Liver (tissue), 9 donors: Measurements from ENCODE around the gene CRK. TPM values are rescaled to one million over a fixed set of nuclear protein-coding genes. Genes with fewer than 3 reads are reported as not detected.
A peak's percentile ranks its signal among the peaks of the same experiment; 100 is the strongest.
"Not testable (repeated sequence)": the region's sequence is repeated elsewhere in the genome, so short reads cannot be mapped to it uniquely, and the experiment has no call there.

Experiments
- DNase-seq: peaks from one replicate; pipeline ENCODE4 v3.0.0-alpha.2; 2017; ENCODE audit warnings: low spot score
- H3K27ac ChIP-seq, 2 donors: one replicate each; pipeline ENCODE4 v1.7.0; 2013; ENCODE audit warnings: inconsistent platforms in 2 of 2, low read length in 2 of 2, control low read depth in 1 of 2, low read depth in 1 of 2, mild to moderate bottlenecking in 1 of 2
- H3K27me3 ChIP-seq, 4 donors: one replicate each; pipeline versions ENCODE4 v1.6.1 to v1.7.0; 2013; ENCODE audit warnings: low read length in 3 of 4, inconsistent platforms in 1 of 4, mild to moderate bottlenecking in 1 of 4, moderate library complexity in 1 of 4; ENCODE audit not compliant: control insufficient read depth in 4 of 4, insufficient read depth in 4 of 4
- H3K36me3 ChIP-seq, 4 donors: one replicate each; pipeline versions ENCODE4 v1.6.1 to v1.7.0; 2013; ENCODE audit warnings: low read length in 3 of 4, mild to moderate bottlenecking in 3 of 4, low read depth in 1 of 4, moderate library complexity in 1 of 4; ENCODE audit not compliant: control insufficient read depth in 4 of 4, insufficient read depth in 3 of 4
- H3K4me1 ChIP-seq, 4 donors: one replicate each; pipeline versions ENCODE4 v1.6.1 to v1.7.0; 2013; ENCODE audit warnings: low read length in 3 of 4, mild to moderate bottlenecking in 3 of 4, moderate library complexity in 1 of 4; ENCODE audit not compliant: control insufficient read depth in 4 of 4, insufficient read depth in 4 of 4
- H3K4me3 ChIP-seq, 3 donors: one replicate each; pipeline versions ENCODE4 v1.6.1 to v1.7.0; 2013; ENCODE audit warnings: low read length in 3 of 3, control low read depth in 1 of 3, low read depth in 1 of 3, mild to moderate bottlenecking in 1 of 3
- H3K9ac ChIP-seq, 2 donors: one replicate each; pipeline ENCODE4 v1.7.0; 2013; ENCODE audit warnings: low read length in 2 of 2, mild to moderate bottlenecking in 2 of 2, moderate library complexity in 2 of 2, control low read depth in 1 of 2, low read depth in 1 of 2
- H3K9me3 ChIP-seq, 4 donors: one replicate each; pipeline versions ENCODE4 v1.6.1 to v1.7.0; 2013; ENCODE audit warnings: low read length in 3 of 4; ENCODE audit not compliant: control insufficient read depth in 4 of 4
- CTCF ChIP-seq: fragments of 150-350 bp; IDR thresholded peaks from 2 replicates; pipeline ENCODE4 v1.5.1; 2017; ENCODE audit warnings: improper control_type of control experiment, low read depth, low read length; ENCODE audit not compliant: missing input control
- EGR1 ChIP-seq, 2 donors: IDR thresholded peaks; 2 replicates each; pipeline ENCODE4 v1.6.1; 2016 to 2018; ENCODE audit warnings: antibody characterized with exemption in 2 of 2, low read depth in 2 of 2
- FOXA1 ChIP-seq: IDR thresholded peaks from 2 replicates; pipeline ENCODE4 v1.6.1; 2016; ENCODE audit warnings: antibody characterized with exemption
- FOXA2 ChIP-seq: IDR thresholded peaks from 2 replicates; pipeline ENCODE4 v1.6.1; 2016; ENCODE audit warnings: antibody characterized with exemption
- GABPA ChIP-seq, 2 donors: IDR thresholded peaks in 1 of 2; conservative IDR thresholded peaks in 1 of 2; 2 replicates each; pipeline ENCODE4 v1.6.1; 2016; ENCODE audit warnings: antibody characterized with exemption in 2 of 2, mild to moderate bottlenecking in 1 of 2, moderate library complexity in 1 of 2
- HNF4A ChIP-seq, 2 donors: conservative IDR thresholded peaks; 2 replicates each; pipeline ENCODE4 v1.6.1; 2016; ENCODE audit warnings: antibody characterized with exemption in 2 of 2, mild to moderate bottlenecking in 2 of 2
- HNF4G ChIP-seq: IDR thresholded peaks from 2 replicates; pipeline ENCODE4 v1.6.1; 2016; ENCODE audit warnings: antibody characterized with exemption
- JUND ChIP-seq, 2 donors: IDR thresholded peaks; 2 replicates each; pipeline ENCODE4 v1.6.1; 2016; ENCODE audit warnings: antibody characterized with exemption in 2 of 2
- MAX ChIP-seq: IDR thresholded peaks from 2 replicates; pipeline ENCODE4 v1.6.1; 2016; ENCODE audit warnings: antibody characterized with exemption
- NR2F2 ChIP-seq: IDR thresholded peaks from 2 replicates; pipeline ENCODE4 v1.6.1; 2016; ENCODE audit warnings: antibody characterized with exemption
- RAD21 ChIP-seq, 2 donors: IDR thresholded peaks; 2 replicates each; pipeline ENCODE4 v1.6.1; 2016; ENCODE audit warnings: antibody characterized with exemption in 2 of 2, mild to moderate bottlenecking in 2 of 2
- REST ChIP-seq: IDR thresholded peaks from 2 replicates; pipeline ENCODE4 v1.6.1; 2016; ENCODE audit warnings: antibody characterized with exemption, mild to moderate bottlenecking
- RXRA ChIP-seq, 2 donors: IDR thresholded peaks; 2 replicates each; pipeline ENCODE4 v1.6.1; 2017 to 2018; ENCODE audit warnings: antibody characterized with exemption in 2 of 2, mild to moderate bottlenecking in 1 of 2
- SP1 ChIP-seq: IDR thresholded peaks from 2 replicates; pipeline ENCODE4 v1.6.1; 2018; ENCODE audit warnings: antibody characterized with exemption, mild to moderate bottlenecking
- TAF1 ChIP-seq: conservative IDR thresholded peaks from 2 replicates; pipeline ENCODE4 v1.6.1; 2016; ENCODE audit warnings: antibody characterized with exemption, mild to moderate bottlenecking
- YY1 ChIP-seq: IDR thresholded peaks from 2 replicates; pipeline ENCODE4 v1.6.1; 2016; ENCODE audit warnings: antibody characterized with exemption, mild to moderate bottlenecking
- WGBS: extraction: QIAGEN DNeasy Blood & Tissue Kit; methylation state at CpG from one replicate; pipeline ENCODE4 v1.1.7; 2013; 5-methylcytosine and 5-hydroxymethylcytosine counted together
- polyA plus RNA-seq, 2 donors: library from polyadenylated mRNA; stranded (reverse) in 1 of 2; unstranded in 1 of 2; fragments of 200-250 nt in 1 of 2; fragments of >200 nt in 1 of 2; fragmentation: Nextera tagmentation in 1 of 2; extraction: Ambion mirVana in 1 of 2; gene quantifications; one replicate each; pipeline versions ENCODE4 v1.2.1 to v1.2.3, GENCODE V29; 2013 to 2015
- total RNA-seq, 2 donors: library from RNA; depleted of rRNA; stranded (reverse); fragments of >200 nt; gene quantifications; one replicate each; pipeline ENCODE4 v1.2.3, GENCODE V29; 2014
- TF ChIP-seq, protein P1 (sequence below): IDR thresholded peaks from 2 replicates; pipeline ENCODE4 v1.6.1; 2016; ENCODE audit warnings: antibody characterized with exemption
- TF ChIP-seq, protein P2 (sequence below): IDR thresholded peaks from 2 replicates; pipeline ENCODE4 v1.6.1; 2016; ENCODE audit warnings: antibody characterized with exemption
- donor health status: healthy.
- donor health status: healthy.
- donor health status: healthy.
- donor health status: healthy.
- donor health status: healthy.

CRK gene
- total and polyA plus RNA-seq, 4 donors, result 29.5 to 69.9 (median 34.8) TPM

DNA sequence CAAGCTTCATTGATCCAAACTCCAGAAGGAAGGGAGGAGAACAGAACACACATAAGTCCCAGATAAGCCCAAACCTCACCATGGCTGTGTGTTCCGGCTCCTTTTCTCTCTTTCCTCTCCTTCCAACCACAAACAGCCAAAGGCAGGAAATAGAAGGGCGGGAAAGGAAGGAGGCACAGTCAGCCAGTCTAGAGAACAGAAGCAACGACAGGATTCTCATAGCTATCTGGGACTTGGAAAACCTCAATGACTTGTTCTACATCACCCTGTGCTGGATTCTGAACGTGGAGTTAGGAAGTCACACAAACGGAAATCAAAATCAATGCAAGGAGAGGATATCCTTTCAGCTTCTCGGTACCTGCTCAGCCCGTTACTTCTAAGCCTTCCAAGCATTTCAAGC is 9.0 kb downstream of the CRK start:
- 69% methylated on average over 7 of the region's 7 CpGs for WGBS
- H3K9me3 ChIP-seq, result no peaks in the 10 kb centered on the region
- H3K27me3 ChIP-seq, result no peaks in the 10 kb centered on the region
- H3K4me1 ChIP-seq, result peaks cover 0 to 5% (median 2%) of the 10 kb centered on the region in 4 donors
- TF ChIP-seq RAD21 (IDR thresholded peaks at IDR 0.05) (no peak), HNF4G (no peak), NR2F2 (peak; percentile 36)
- TF ChIP-seq, protein P1, sequence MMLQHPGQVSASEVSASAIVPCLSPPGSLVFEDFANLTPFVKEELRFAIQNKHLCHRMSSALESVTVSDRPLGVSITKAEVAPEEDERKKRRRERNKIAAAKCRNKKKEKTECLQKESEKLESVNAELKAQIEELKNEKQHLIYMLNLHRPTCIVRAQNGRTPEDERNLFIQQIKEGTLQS, result no peak
- H3K9ac ChIP-seq, result no peak overlapping the region
- peak overlapping the region in 1 of 2 donors; percentile 20 for H3K27ac ChIP-seq
- no peak for DNase-seq
- H3K4me3 ChIP-seq, result no peak overlapping the region
- H3K36me3 ChIP-seq, result peaks cover 0 to 4% (median under 1%) of the 10 kb centered on the region in 4 donors

- DNase-seq, result no peak
- H3K4me1 ChIP-seq, result peaks cover 0 to 5% (median 0%) of the 10 kb centered on the region in 4 donors
- H3K9ac ChIP-seq, result no peak overlapping the region
- no peak overlapping the region for H3K27ac ChIP-seq
- peaks cover 0 to 4% (median under 1%) of the 10 kb centered on the region in 4 donors for H3K36me3 ChIP-seq
- WGBS, result 85% methylated on average over 12 of the region's 12 CpGs
- no peak for TF ChIP-seq REST
- no peak for TF ChIP-seq TAF1
- TF ChIP-seq MAX, result no peak
- TF ChIP-seq, protein P1, result no peak
- no peak for TF ChIP-seq FOXA2
- no peak for TF ChIP-seq NR2F2
- no peak for TF ChIP-seq RAD21 (IDR thresholded peaks at IDR 0.05)
- no peak for TF ChIP-seq HNF4A (conservative IDR thresholded peaks at IDR 0.05)
- no peak for TF ChIP-seq GABPA (IDR thresholded peaks at IDR 0.05 in 1 of 2, conservative IDR thresholded peaks at IDR 0.05 in 1 of 2)
- TF ChIP-seq EGR1 (IDR thresholded peaks at IDR 0.05; ENCODE audit: low read depth in 2 of 2), result no peak
- TF ChIP-seq, protein P2, sequence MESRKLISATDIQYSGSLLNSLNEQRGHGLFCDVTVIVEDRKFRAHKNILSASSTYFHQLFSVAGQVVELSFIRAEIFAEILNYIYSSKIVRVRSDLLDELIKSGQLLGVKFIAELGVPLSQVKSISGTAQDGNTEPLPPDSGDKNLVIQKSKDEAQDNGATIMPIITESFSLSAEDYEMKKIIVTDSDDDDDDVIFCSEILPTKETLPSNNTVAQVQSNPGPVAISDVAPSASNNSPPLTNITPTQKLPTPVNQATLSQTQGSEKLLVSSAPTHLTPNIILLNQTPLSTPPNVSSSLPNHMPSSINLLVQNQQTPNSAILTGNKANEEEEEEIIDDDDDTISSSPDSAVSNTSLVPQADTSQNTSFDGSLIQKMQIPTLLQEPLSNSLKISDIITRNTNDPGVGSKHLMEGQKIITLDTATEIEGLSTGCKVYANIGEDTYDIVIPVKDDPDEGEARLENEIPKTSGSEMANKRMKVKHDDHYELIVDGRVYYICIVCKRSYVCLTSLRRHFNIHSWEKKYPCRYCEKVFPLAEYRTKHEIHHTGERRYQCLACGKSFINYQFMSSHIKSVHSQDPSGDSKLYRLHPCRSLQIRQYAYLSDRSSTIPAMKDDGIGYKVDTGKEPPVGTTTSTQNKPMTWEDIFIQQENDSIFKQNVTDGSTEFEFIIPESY, result no peak
- TF ChIP-seq FOXA1, result no peak
- TF ChIP-seq JUND (IDR thresholded peaks at IDR 0.05), result no peak
- TF ChIP-seq HNF4G, result no peak
- TF ChIP-seq SP1, result no peak
- TF ChIP-seq YY1, result no peak
- no peak for TF ChIP-seq RXRA (IDR thresholded peaks at IDR 0.05)
- no peak for TF ChIP-seq CTCF
- no peaks in the 10 kb centered on the region for H3K27me3 ChIP-seq
- H3K4me3 ChIP-seq, result no peak overlapping the region
- H3K9me3 ChIP-seq, result no peaks in the 10 kb centered on the region
These were observed 9.8 kb downstream of the CRK start for GRCh38 chr17:1446201-1446600.

- WGBS, result 81% methylated on average over 4 of the region's 4 CpGs
These were observed 10.3 kb downstream of the CRK start for GRCh38 chr17:1445695-1446094.

DNA sequence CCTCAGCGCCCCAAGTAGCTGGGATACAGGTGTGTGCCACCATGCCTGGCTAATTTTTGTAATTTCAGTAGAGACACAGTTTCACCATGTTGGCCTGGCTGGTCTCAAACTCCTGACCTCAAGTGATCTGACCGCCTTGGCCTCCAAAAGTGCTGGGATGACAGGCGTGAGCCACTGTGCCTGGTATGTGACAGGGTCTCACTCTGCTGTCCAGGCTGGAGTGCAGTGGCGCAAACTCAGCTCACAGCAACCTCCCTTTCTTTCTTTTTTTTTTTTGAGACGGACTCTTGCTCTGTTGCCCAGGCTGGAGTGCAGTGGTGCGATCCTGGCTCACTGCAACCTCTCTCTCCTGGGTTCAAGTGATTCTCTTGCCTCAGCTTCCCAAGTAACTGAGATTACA is 13.3 kb downstream of the CRK start:
- not testable (repeated sequence) for H3K36me3 ChIP-seq, DNase-seq, H3K27ac ChIP-seq, H3K4me1 ChIP-seq, H3K27me3 ChIP-seq, H3K9me3 ChIP-seq, H3K4me3 ChIP-seq, H3K9ac ChIP-seq
- 95% methylated on average over 6 of the region's 6 CpGs for WGBS

More at GRCh38 chr17:1445695-1446094, 10.3 kb downstream of the CRK start:
- not testable (repeated sequence) for H3K27ac ChIP-seq, H3K4me1 ChIP-seq, DNase-seq, H3K9me3 ChIP-seq, H3K9ac ChIP-seq, H3K27me3 ChIP-seq, H3K4me3 ChIP-seq, H3K36me3 ChIP-seq
